PC-3 (cell line): ENCODE measurements around the gene H19. TPM values are rescaled to one million over a fixed set of nuclear protein-coding genes. Genes with fewer than 3 reads are reported as not detected.

Experiments used
- ATAC-seq: fragments of 200-7000 bp; cut with Tn5 transposase; 2 replicates; pipeline ENCODE4 v1.9.1; 2020; ENCODE audit warnings: mild to moderate bottlenecking, moderate library complexity
- BruUV-seq: library from RNA; stranded (reverse); fragments of 400-500 nt; replicated peaks from 2 replicates; lab custom pipeline; 2021; lab: Mats Ljungman, UMichigan
- CTCF ChIA-PET: fragments of 300-600 bp; sonication (Branson Sonifier 250); formaldehyde crosslinking; loops from one replicate; lab custom pipeline; 2022; ENCODE audit warnings: antibody characterized with exemption; lab: Charles Lee
- POLR2A ChIA-PET: fragments of 300-600 bp; sonication (Branson Sonifier 250); formaldehyde crosslinking; loops from one replicate; lab custom pipeline; 2022; ENCODE audit warnings: antibody characterized with exemption; ENCODE audit not compliant: unreplicated experiment; lab: Charles Lee
- DNase-seq: peaks from one replicate; pipeline ENCODE4 v3.0.0-alpha.2; 2015
- H2AFZ ChIP-seq: fragments of 300-600 bp; sonication (generic); 2 replicates; pipeline ENCODE4 v1.6.0; 2016; ENCODE audit warnings: antibody characterized with exemption, low read length
- H3F3A ChIP-seq: fragments of 300-600 bp; sonication (generic); one replicate; pipeline ENCODE4 v1.6.0; 2017; ENCODE audit warnings: antibody characterized with exemption, low read length, control low read depth, mild to moderate bottlenecking; ENCODE audit not compliant: unreplicated experiment
- H3K27ac ChIP-seq: fragments of 300-600 bp; sonication (generic); 2 replicates; pipeline ENCODE4 v1.5.1; 2016; ENCODE audit warnings: mild to moderate bottlenecking, low read length
- H3K27me3 ChIP-seq: fragments of 300-600 bp; sonication (generic); 2 replicates; pipeline ENCODE4 v1.6.1; 2016; ENCODE audit warnings: low read length, mixed read lengths
- H3K36me3 ChIP-seq: fragments of 300-600 bp; sonication (generic); 2 replicates; pipeline ENCODE4 v1.6.1; 2016; ENCODE audit warnings: low read depth, mixed run types, low read length, mixed read lengths
- H3K4me1 ChIP-seq: fragments of 300-600 bp; sonication (generic); 2 replicates; pipeline ENCODE4 v1.5.1; 2016; ENCODE audit warnings: low read length; ENCODE audit not compliant: insufficient read depth
- H3K4me2 ChIP-seq: fragments of 300-600 bp; sonication (generic); 2 replicates; pipeline ENCODE4 v1.6.0; 2016; ENCODE audit warnings: low read length
- H3K4me3 ChIP-seq: fragments of 300-600 bp; sonication (generic); 2 replicates; pipeline ENCODE4 v1.5.1; 2016; ENCODE audit warnings: mild to moderate bottlenecking, low read length, mixed read lengths
- H3K79me2 ChIP-seq: fragments of 300-600 bp; sonication (generic); 2 replicates; pipeline ENCODE4 v1.6.1; 2017; ENCODE audit warnings: low read length, mixed read lengths
- H3K9ac ChIP-seq: fragments of 300-600 bp; sonication (generic); 2 replicates; pipeline ENCODE4 v1.6.0; 2016; ENCODE audit warnings: mild to moderate bottlenecking, low read length
- H3K9me2 ChIP-seq: fragments of 300-600 bp; sonication (generic); replicated peaks from 2 replicates; pipeline ENCODE4 v1.6.1; 2016; ENCODE audit warnings: mixed run types, low read length, mixed read lengths
- H3K9me3 ChIP-seq: fragments of 300-600 bp; sonication (generic); 2 replicates; pipeline ENCODE4 v1.6.1; 2016; ENCODE audit warnings: low read length, mixed read lengths
- H4K20me1 ChIP-seq: fragments of 300-600 bp; sonication (generic); 2 replicates; pipeline ENCODE4 v1.6.1; 2016; ENCODE audit warnings: low read length, mixed read lengths
- CTCF ChIP-seq: fragments of 300-600 bp; sonication (generic); conservative IDR thresholded peaks from 2 replicates; pipeline ENCODE4 v1.5.1; 2017; ENCODE audit warnings: antibody characterized with exemption, low read depth, mild to moderate bottlenecking, low read length
- EZH2 ChIP-seq: fragments of 300-600 bp; sonication (generic); IDR thresholded peaks from one replicate; pipeline ENCODE4 v1.6.1; 2017; ENCODE audit warnings: antibody characterized with exemption, mild to moderate bottlenecking, low read length; ENCODE audit not compliant: unreplicated experiment
- EZH2phosphoT487 ChIP-seq: fragments of 300-600 bp; sonication (generic); IDR thresholded peaks from 2 replicates; pipeline ENCODE4 v1.6.1; 2018; ENCODE audit warnings: mild to moderate bottlenecking, antibody characterized with exemption, low read length, borderline replicate concordance
- intact Hi-C: fragments of 100-400 bp; cut with micrococcal nuclease; formaldehyde crosslinking; loops from 2 replicates; pipeline ENCODE4 v1.9.0; 2023
- total RNA-seq: library from RNA; depleted of rRNA; stranded (reverse); fragments of >200 nt; gene quantifications from 2 replicates; pipeline ENCODE4 v1.2.3, GENCODE V29; 2014; rRNA removed

H19 gene
- total RNA-seq, 1 experiment from 2014 or later: not detected

DNA sequence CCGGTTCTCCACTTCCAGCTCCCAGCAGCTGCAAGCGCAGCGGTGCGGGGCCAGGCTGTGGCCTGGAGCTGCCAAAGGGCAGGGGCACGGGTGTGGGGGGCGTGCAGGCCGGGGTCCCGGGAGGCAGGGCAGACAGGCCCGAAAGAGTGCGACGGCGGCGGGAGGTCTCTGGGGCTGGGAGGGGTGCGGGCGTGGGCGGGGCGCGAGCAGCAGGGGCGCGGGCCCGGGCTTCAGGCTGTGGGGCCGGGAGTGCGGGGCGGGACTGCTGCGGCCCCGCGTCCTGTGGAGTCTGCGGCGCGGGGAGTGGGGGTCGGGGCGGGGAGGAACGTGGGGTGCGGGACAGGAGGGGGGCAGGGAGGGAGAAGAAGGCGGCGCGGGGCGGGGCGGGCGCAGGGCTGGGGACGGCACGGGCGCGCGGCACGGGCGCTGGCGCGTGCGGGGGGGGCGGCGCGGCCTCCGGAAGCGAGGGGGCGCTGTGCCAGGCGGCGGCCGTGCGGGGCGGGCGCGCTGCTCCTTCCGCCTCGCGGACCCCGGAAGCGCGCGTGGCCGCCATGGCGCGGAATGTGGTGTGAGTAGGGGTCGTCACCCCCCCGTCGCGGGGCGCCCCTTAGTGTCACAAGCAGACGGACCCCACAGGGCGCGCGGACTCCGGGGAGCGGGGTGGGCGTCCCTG lies 50.7 kb downstream of the H19 start, which contains the start of gene MRPL23:
Gene MRPL23 (plus strand): TSS at position 521 of the 673 bp plus-strand sequence. CDS start 31 bp downstream, at position 552.
- no peak within 1 kb of the TSS for H2AFZ ChIP-seq
- intact Hi-C loops: loop anchor here (10.0 kb wide), 1 partner anchor 52 kb away; the partner anchor contains the start of gene PRR33
- TF ChIP-seq EZH2 (no peak), EZH2phosphoT487 (no peak), CTCF (no peak)
- no peaks in the 10 kb centered on the region for H3F3A ChIP-seq
- H3K9ac ChIP-seq: no peak within 1 kb of the TSS
- H3K79me2 ChIP-seq: no peaks in the 10 kb centered on the region
- H3K4me2 ChIP-seq: no peak within 1 kb of the TSS
- no peaks in the 10 kb centered on the region for H4K20me1 ChIP-seq
- H3K27me3 ChIP-seq: no peaks in the 10 kb centered on the region
- no peak within 1 kb of the TSS for H3K4me3 ChIP-seq
- 0 out of 2 replicates have a peak, but pooled peaks cover 4% of the 10 kb centered on the region for H3K4me1 ChIP-seq
- BruUV-seq: no TSS peak
- H3K36me3 ChIP-seq: no peaks in the 10 kb centered on the region
- DNase-seq (no peak), ATAC-seq (peak; percentile 39)
- ChIA-PET POLR2A (no interaction called here), CTCF (interaction anchor here (0.5 kb wide), 1 partner anchor 42 kb away, joined by 3 read pairs; no protein-coding TSS in a partner anchor)
- no peaks in the 10 kb centered on the region for H3K9me3 ChIP-seq
- no peak within 1 kb of the TSS for H3K27ac ChIP-seq
- no peaks in the 10 kb centered on the region for H3K9me2 ChIP-seq

Other genes with a start within 250 kb of the H19 start
- gene IFITM10, start 247.2 kb downstream of the H19 start, total RNA-seq: 0.58 and 1.4 TPM in 2 replicates
- gene CTSD, start 233.9 kb downstream of the H19 start, total RNA-seq: 308 and 358 TPM in 2 replicates
- gene SYT8, start 162.9 kb downstream of the H19 start, total RNA-seq: 4.7 and 7.8 TPM in 2 replicates
- 0.55 TPM in 1 of 2 replicates, not detected in the other for gene TNNI2, start 158.9 kb downstream of the H19 start, total RNA-seq
- gene LSP1, start 144.8 kb downstream of the H19 start, total RNA-seq: not detected in 2 replicates
- not detected in 2 replicates for gene PRR33, start 105.9 kb downstream of the H19 start, total RNA-seq
- not detected in 2 replicates for gene TNNT3, start 78.1 kb downstream of the H19 start, total RNA-seq
- 232 and 299 TPM in 2 replicates for gene MRPL23, start 50.5 kb downstream of the H19 start, total RNA-seq
- gene IGF2, start 141.5 kb upstream of the H19 start, total RNA-seq: 5.0 and 5.1 TPM in 2 replicates
- not detected in 2 replicates for gene INS, start 163.4 kb upstream of the H19 start, total RNA-seq
- 8.3 and 11.2 TPM in 2 replicates for gene TH, start 174.0 kb upstream of the H19 start, total RNA-seq